GM08714 (cell line): ENCODE results near the gene TDRD1.

Experiments used
- H3K4me3 ChIP-seq: fragments of 200-500 bp; sonication (Bioruptor generic); 2 replicates; pipeline ENCODE4 v1.5.1; 2014; ENCODE audit warnings: mild to moderate bottlenecking, low read length, inconsistent platforms
- ZNF274 ChIP-seq: IDR thresholded peaks from 2 replicates; pipeline ENCODE4 v1.6.1; 2012; ENCODE audit warnings: mild to moderate bottlenecking, low read depth, low read length

The TDRD1 gene

DNA sequence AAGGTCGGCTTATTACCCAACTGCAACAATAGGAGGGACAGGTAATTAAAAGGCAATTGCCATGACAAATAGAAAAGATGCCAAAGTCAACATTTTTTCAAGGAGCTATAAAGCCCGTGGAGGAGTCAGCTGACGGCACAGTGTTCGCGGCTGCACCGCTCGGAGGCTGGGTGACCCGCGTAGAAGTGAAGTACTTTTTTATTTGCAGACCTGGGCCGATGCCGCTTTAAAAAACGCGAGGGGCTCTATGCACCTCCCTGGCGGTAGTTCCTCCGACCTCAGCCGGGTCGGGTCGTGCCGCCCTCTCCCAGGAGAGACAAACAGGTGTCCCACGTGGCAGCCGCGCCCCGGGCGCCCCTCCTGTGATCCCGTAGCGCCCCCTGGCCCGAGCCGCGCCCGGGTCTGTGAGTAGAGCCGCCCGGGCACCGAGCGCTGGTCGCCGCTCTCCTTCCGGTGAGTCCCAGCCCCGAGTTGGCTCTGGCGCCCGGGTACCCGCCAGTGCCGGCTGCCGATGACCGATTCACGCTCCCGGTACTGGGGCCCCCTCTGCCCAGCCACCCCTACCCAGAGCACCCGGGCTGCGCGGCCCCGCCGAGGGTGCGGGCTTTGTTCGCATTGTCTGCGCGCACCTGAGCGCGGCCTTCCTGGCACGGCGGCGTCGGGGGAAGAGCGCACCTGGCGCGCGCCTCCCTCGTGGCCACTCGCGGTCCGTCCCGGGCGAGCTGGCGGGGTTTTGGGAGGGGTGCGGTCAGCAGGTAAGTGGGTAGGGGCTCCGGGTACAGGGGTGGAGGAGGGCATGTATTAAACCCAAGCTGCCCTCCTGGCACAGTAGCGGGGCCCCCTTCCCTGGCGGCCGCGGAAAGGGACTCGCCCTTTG, 60.2 kb downstream of the TDRD1 start, which contains the start of gene VWA2:
VWA2 (plus strand) TSS at position 138 of the 877 bp plus-strand sequence. CDS start 9,460 bp downstream, outside the sequence.
- TF ChIP-seq ZNF274: no peak
- peak within 1 kb of the TSS; percentile 38; the same call in 1 of the 2 replicates for H3K4me3 ChIP-seq

DNA sequence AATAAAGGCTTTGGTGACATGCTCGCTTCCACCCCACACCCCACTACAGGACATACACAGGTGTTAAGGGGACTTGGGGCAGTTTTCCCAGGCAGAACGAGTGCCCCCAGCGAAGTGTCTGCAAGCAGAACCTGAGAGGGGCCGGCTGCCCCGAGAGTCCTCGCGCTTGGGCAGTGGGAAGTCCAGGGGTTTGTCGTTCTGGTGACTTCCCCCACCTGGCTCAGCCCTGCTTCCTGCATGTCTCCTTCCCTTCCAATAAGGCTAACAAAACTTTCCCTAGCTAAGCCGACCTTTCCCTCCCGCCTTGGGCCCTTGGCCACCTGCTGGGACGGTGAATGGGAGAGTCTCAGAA, 60.8 kb downstream of the TDRD1 start:
- no peak for TF ChIP-seq ZNF274

DNA sequence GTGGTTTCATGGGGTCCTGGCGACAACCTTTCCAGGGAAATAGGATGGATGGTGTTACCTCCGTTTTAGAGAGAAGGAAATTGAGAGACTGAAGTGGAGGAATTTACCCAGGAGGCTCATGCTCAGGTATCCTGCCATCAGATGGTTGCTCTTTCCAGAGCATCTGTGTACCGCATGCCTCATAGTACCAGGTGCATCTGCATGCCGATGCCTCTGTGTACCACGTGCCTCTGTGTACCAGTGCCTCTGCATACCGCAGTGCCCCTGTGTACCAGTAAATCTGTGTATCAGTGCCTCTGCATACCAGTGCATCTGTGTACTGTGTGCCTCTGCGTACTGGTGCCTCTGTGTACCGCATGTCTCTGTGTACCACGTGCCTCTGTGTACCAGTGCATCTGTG, 63.1 kb downstream of the TDRD1 start:
- TF ChIP-seq ZNF274: no peak
- H3K4me3 ChIP-seq: no peak overlapping the region

More for the DNA sequence above, 60.8 kb downstream of the TDRD1 start:
- H3K4me3 ChIP-seq: no peak overlapping the region

DNA sequence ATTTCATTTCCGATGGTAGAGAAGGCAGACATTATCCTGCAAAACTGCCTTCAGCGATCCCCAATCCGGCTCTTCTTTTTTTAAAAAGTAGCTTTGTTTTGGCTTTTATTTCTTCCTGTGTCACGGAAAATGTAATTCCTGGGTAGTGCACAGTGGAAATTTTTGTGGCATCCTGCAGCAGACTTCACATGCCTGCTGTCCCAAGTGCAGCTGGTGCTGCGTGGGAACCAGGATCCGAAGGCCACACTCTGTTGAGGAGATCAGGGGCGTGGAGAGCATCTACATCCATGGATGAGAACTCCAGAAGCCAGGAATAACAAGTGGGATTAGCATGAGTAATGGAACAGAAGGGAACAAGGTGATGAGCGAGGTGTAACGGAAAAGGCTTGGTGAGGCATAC, 64.5 kb downstream of the TDRD1 start:
- no peak overlapping the region for H3K4me3 ChIP-seq
- TF ChIP-seq ZNF274: no peak

DNA sequence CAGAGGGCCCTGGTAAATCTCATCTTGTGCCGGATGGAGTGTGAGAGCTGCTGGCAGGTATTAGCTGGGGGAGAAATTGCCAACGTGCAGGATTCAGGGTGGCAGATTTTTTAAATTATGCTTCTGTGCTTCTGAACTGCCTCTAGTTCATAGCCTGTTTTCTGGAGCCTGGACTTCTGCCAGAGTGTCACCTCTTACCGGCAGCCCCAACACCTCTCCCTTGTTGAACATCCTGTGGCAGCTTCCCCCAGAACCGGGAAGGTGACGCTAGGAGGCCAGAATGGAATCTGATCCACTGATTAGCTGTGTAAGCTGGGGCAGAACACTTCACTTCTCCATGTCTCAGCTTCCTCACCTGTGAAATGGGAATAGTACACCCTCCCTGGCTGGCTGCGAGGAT, 65.0 kb downstream of the TDRD1 start:
- no peak for TF ChIP-seq ZNF274
- H3K4me3 ChIP-seq: no peak overlapping the region

DNA sequence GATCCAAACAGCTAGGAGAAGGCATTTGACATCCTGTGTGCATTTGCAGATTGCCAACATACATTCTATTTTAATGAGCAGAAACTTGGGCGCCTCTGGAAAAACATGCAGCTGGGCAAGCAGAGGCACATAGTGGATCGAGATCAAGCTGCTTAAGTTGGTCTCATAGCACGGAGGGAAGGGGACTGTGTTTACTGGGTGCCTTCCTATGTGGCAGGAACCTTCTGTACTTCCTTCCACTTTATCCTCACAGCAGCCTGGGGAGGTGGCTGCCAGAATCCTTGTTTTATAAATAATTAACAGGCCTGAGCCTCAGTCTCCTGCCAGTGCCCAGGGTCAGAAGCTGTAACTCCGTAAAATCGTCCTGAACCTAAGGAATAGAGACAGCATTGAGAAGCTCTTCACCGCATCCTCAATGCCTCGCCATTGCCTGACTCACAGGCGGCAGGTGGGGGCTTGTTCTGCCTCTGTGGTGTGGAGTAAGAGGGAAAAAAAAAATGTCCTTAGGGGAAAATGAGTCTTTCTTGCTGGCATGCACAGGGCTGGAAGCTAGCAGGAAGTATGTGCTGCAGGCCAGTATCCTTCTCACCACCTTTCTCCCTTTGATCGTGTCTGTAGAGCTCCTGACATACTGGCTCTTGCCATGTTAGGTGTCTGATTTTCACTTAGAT, 66.1 kb downstream of the TDRD1 start:
- no peak for TF ChIP-seq ZNF274

DNA sequence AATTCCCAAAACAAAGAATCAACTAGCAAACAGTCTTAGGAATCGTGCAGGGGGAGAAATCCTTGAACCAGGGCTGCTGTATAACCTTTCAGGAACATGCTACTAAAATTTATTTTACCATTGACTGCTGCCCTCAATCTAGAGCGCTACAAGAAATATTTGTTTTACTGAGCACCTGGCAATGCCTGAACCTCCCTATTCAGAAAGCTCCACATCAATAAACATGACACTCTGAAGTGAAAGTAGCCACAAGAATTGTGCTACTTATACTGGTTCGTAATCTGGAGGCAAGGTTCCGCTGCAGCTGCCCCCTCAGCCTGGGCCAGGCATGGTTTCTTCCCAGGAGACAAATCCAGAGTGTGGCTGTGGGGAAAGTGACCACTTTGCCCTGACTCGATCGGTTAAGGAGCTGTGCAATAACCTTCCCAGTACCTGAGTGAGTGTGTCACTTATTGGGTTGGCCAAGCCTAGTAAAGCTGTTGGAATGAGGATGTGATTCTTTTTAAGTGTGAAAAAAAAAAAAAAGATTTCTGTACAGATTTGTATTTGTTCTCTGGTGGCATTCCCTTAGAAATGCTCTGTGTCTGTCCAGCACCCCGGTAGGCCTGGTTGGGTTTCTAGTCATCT, 67.6 kb downstream of the TDRD1 start:
- TF ChIP-seq ZNF274: no peak
- H3K4me3 ChIP-seq: no peak overlapping the region

More for the DNA sequence above, 66.1 kb downstream of the TDRD1 start:
- no peak overlapping the region for H3K4me3 ChIP-seq

DNA sequence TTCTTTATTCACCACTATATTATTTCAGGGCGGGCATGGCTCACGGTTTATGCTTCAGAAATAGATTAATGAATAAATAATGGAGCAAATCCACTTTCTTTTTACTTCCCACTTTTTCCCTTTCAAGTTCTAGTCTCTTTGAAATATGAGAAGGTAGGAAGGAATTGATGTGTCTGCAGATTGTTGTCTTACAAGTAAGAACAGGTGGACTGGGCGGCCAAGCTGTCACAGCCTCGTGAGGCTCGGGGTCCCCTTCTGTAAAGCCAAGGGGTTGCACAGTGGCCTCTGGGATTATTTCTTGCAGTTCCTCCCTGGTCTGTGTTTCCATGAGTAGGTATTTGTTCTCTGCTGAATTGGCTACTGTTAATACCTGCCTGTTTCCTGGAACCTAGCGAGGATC, 71.1 kb downstream of the TDRD1 start:
- TF ChIP-seq ZNF274: no peak
- no peak overlapping the region for H3K4me3 ChIP-seq

DNA sequence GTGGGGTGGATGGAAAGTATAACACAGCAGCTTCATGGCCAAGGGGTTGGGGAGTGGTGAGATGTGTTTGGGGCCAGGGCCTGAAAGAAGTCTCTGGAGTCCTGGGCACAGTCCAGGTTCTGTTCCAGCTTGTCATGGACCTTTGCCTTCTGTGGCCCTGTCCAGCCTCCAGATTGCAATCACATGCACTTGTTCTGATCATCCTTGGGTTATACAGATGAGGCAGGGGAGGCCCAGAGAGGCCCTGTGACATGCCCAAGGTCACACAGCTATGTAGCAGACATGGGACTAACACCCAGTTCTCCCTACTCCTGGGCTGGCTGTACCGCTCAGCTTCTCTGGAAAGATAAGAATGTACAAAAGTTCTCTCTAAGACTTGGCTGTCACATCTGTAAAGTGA, 71.6 kb downstream of the TDRD1 start:
- no peak for TF ChIP-seq ZNF274
- H3K4me3 ChIP-seq: no peak overlapping the region

DNA sequence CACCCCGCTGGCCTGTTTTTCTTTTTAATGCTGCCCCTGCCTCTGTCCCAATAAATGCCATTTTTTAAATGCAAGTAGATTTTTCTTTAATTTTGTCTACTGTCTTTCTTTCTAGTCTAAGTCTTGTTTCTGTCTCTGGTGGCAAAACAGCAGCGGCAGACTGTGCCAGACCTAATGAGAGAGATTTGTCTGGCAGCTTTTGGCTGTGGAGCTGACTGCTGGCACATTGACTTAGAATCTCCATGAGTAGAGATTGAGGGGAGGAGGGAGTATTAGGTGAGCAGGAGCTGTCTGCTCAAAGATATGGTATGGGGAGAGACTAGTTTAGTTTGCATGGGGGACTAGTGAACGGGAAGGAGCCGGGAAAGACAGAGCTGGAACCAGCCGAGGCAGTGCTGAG, 72.9 kb downstream of the TDRD1 start:
- no peak overlapping the region for H3K4me3 ChIP-seq
- no peak for TF ChIP-seq ZNF274

DNA sequence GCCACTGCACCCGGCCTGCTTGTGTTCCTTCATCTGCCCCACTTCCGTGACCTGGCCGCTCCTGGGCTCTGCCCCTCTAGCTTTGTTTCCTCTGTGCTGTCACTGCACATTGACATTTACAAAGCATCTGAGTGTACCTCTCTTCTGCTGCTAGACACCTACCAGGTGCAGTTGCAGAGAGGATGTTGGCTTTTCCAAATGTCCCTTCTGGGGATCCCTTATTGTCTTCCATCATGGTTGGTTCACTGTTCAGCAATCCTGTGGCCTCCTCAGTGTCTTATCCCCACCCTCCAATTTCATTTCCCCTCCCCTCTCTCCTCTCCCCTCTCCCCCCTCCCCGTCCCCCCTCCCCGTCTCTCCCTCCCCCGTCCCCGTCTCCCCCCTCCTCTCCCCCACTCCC, 73.7 kb downstream of the TDRD1 start:
- no peak overlapping the region for H3K4me3 ChIP-seq

DNA sequence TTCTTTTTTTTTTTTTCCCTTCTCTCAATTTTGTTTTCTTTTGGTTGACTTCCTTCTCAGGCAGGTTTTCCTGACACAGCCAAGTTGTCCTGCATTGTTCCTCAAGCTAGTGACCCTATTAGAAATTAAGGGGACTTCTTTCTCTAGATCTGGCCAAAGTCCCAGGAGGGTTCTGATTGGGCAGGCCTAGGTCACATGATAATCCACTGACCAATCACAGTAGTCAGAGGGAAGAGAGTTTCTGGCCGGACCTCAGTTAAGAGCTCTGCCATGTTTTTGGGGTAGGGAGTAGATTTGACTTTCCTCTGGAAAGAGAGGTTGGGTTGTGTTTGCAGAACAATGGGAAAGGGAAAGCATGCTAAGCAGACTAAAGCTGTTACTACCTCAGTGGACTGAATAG, 76.1 kb downstream of the TDRD1 start:
- TF ChIP-seq ZNF274: no peak
- H3K4me3 ChIP-seq: no peak overlapping the region

More for the DNA sequence above, 73.7 kb downstream of the TDRD1 start:
- TF ChIP-seq ZNF274: no peak

DNA sequence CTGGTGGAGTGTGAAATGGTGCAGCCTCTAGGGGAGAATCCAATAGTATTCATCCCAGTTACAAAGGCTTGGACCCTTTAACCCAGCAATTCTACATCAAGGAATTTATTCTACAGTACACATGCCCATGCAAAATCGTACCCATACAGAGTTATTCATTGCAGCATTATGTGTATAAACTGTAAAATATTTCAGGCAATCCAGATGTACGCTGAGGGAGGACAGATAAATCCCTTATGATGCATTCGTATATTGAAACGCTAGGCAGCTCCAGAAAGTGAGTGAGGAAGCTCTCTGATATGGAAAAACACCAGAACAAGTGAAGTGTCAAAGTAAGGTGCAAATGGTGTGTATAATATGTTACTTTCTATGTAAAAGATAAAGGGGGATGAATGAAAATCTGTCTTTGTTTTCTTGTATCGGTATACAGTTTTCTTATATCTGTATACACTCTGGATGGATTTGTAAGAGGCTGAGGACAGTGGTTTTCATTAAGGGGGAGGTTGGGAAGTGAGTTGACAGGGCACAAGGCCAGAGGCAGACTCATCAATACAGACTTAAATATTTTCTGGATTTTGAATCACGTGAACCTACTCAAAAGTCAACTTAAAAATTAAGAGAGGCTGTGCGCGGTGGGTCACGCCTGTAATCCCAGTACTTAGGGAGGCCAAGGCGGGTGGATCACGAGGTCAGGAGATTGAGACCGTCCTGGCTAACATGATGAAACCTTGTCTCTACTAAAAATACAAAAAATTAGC, 77.0 kb downstream of the TDRD1 start:
- no peak for TF ChIP-seq ZNF274

DNA sequence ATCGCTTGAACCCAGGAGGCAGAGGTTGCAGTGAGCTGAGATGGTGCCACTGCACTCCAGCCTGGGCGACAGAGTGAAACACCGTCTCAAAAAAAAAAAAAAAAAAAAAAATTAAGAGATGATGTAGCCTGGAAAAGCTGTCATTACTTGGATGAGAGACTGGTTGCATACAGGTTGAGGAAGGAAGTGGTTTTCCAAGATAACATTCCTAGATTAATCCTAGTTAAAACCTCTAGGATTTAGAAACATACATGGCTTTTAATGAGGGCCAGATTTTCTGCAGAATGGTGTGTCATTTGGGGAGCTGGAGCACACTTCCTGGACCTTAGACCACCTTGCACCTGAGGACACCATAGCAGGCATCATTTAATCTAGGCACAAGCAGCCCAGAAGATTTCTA, 77.7 kb downstream of the TDRD1 start:
- H3K4me3 ChIP-seq: no peak overlapping the region
- no peak for TF ChIP-seq ZNF274

More for the DNA sequence above, 77.0 kb downstream of the TDRD1 start:
- H3K4me3 ChIP-seq: no peak overlapping the region

DNA sequence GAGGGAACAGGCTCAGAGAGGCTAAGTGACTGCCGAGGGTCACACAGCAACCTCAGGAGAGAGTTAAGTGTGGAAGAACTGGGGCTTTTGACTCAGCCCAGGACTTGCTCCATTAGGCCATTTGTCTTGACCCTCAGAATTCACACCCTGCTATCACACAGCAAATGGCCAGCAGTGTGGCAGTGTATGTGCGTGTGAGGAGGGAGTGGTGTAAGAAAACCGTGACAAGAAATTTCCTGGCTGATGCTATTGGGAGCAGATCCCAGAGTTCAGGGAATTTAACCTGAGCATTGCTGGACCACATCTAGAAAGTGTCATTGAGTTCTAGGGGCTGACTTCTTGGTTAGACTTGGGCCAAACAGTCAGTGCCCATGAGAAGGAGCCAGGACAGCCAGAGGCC, 78.3 kb downstream of the TDRD1 start:
- TF ChIP-seq ZNF274: no peak
- no peak overlapping the region for H3K4me3 ChIP-seq
